ENCODE measurements around the gene LRRTM2. TPM values are rescaled to one million over a fixed set of nuclear protein-coding genes. Genes with fewer than 3 reads are reported as not detected.

The LRRTM2 gene
- total RNA-seq, 2 experiments from 2014 or later = 0.22 TPM; not detected in 1

- H3K27ac ChIP-seq (ENCODE audit: low read depth, low read length, poor library complexity, severe bottlenecking) = no peak overlapping the region
- H3K4me2 ChIP-seq (ENCODE audit: low read length) = no peak overlapping the region
- no peaks in the 10 kb centered on the region for H3K4me1 ChIP-seq (ENCODE audit: insufficient read depth, low read length, poor library complexity, severe bottlenecking)
- no peaks in the 10 kb centered on the region for H4K20me1 ChIP-seq (ENCODE audit: insufficient read depth, low read length)
- TF ChIP-seq CTCF (conservative IDR thresholded peaks at IDR 0.05; ENCODE audit: low read length) (no peak), EZH2phosphoT487 (IDR thresholded peaks at IDR 0.05; ENCODE audit: borderline replicate concordance, low read depth, low read length) (no peak)
- H3K4me3 ChIP-seq (ENCODE audit: low read depth, low read length, poor library complexity, severe bottlenecking) = no peak overlapping the region
- ChIA-PET CTCF (ENCODE audit: unreplicated experiment) (no interaction called here), POLR2A (interaction anchor here (0.6 to 0.9 kb wide), 2 partner anchors 17 to 30 kb away, joined by 3 to 4 read pairs; no protein-coding TSS in a partner anchor)
- H2AFZ ChIP-seq (ENCODE audit: low read length) = no peak overlapping the region
- no peak for DNase-seq (ENCODE audit: low spot score)
- intact Hi-C loops (cut with micrococcal nuclease; ENCODE audit: unreplicated experiment) = no loop called here
- no peaks in the 10 kb centered on the region for H3K9me3 ChIP-seq (ENCODE audit: low read length)
- BruUV-seq (replicated peaks) = no TSS peak
- no peaks in the 10 kb centered on the region for H3K9me2 ChIP-seq (ENCODE audit: insufficient read depth, low read length)
- H3K79me2 ChIP-seq (ENCODE audit: insufficient read depth, low read depth, low read length) = no peaks in the 10 kb centered on the region
- H3K36me3 ChIP-seq (ENCODE audit: insufficient read depth, low read length) = no peaks in the 10 kb centered on the region
These were observed 3.5 kb upstream of the LRRTM2 start for GRCh38 chr5:138878437-138879235.

- intact Hi-C loops (cut with micrococcal nuclease; ENCODE audit: unreplicated experiment) = no loop called here
- CTCF ChIA-PET (ENCODE audit: unreplicated experiment) = no interaction called here
These were observed 1.7 kb upstream of the LRRTM2 start for GRCh38 chr5:138876811-138877210.

More at GRCh38 chr5:138876811-138877210, 1.7 kb upstream of the LRRTM2 start:
- H3K9me3 ChIP-seq (ENCODE audit: low read length) = no peaks in the 10 kb centered on the region
- H3K27ac ChIP-seq (ENCODE audit: low read depth, low read length, poor library complexity, severe bottlenecking) = no peak overlapping the region
- POLR2A ChIA-PET = no interaction called here
- BruUV-seq (replicated peaks) = no TSS peak
- H4K20me1 ChIP-seq (ENCODE audit: insufficient read depth, low read length) = no peaks in the 10 kb centered on the region
- no peak for TF ChIP-seq EZH2phosphoT487 (IDR thresholded peaks at IDR 0.05; ENCODE audit: borderline replicate concordance, low read depth, low read length)
- TF ChIP-seq CTCF (conservative IDR thresholded peaks at IDR 0.05; ENCODE audit: low read length) = no peak
- no peaks in the 10 kb centered on the region for H3K79me2 ChIP-seq (ENCODE audit: insufficient read depth, low read depth, low read length)
- no peak overlapping the region for H3K4me3 ChIP-seq (ENCODE audit: low read depth, low read length, poor library complexity, severe bottlenecking)
- no peak for DNase-seq (ENCODE audit: low spot score)
- no peaks in the 10 kb centered on the region for H3K4me1 ChIP-seq (ENCODE audit: insufficient read depth, low read length, poor library complexity, severe bottlenecking)
- no peaks in the 10 kb centered on the region for H3K9me2 ChIP-seq (ENCODE audit: insufficient read depth, low read length)
- no peak overlapping the region for H2AFZ ChIP-seq (ENCODE audit: low read length)
- no peaks in the 10 kb centered on the region for H3K36me3 ChIP-seq (ENCODE audit: insufficient read depth, low read length)
- no peak overlapping the region for H3K4me2 ChIP-seq (ENCODE audit: low read length)

All from OCI-LY7 (cell line).